IMR-90 (cell line): ENCODE data around the gene DOK1.

Experiments
- CEBPB ChIP-seq: IDR thresholded peaks from 2 replicates; pipeline ENCODE4 v1.6.1; 2012; ENCODE audit warnings: low read depth, low read length, improper control_type of control experiment
- CTCF ChIP-seq: conservative IDR thresholded peaks from 2 replicates; pipeline ENCODE4 v1.5.1; 2012; ENCODE audit warnings: mild to moderate bottlenecking, low read depth, low read length, improper control_type of control experiment
- MXI1 ChIP-seq: IDR thresholded peaks from 2 replicates; pipeline ENCODE4 v1.6.1; 2012; ENCODE audit warnings: low read depth, mild to moderate bottlenecking, low read length, moderate library complexity, borderline replicate concordance
- POLR2A ChIP-seq: IDR thresholded peaks from 2 replicates; pipeline ENCODE4 v1.6.1; 2012; ENCODE audit warnings: mild to moderate bottlenecking, low read depth, low read length
- USF2 ChIP-seq: fragments of 150-350 bp; IDR thresholded peaks from 2 replicates; pipeline ENCODE4 v1.6.1; 2017; ENCODE audit warnings: mild to moderate bottlenecking, antibody characterized with exemption, low read length, low read depth

- TF ChIP-seq CTCF (no peak), POLR2A (no peak), CEBPB (no peak), USF2 (no peak), MXI1 (no peak)
Measured at GRCh38 chr2:74524005-74524404, 30.5 kb upstream of the DOK1 start.
